Parathyroid adenoma (tissue), 2 donors: ENCODE measurements around the gene VILL.
"Not testable (repeated sequence)": the region's sequence is repeated elsewhere in the genome, so short reads cannot be mapped to it uniquely, and the experiment has no call there.

Source experiments
- H2AFZ ChIP-seq: fragments of 300-600 bp; sonication (generic); one replicate; pipeline ENCODE4 v1.7.0; 2017; ENCODE audit warnings: antibody characterized with exemption, mild to moderate bottlenecking
- H3K27ac ChIP-seq: fragments of 300-600 bp; sonication (generic); one replicate; pipeline ENCODE4 v1.7.0; 2017
- H3K27me3 ChIP-seq: fragments of 300-600 bp; sonication (generic); one replicate; pipeline ENCODE4 v1.7.0; 2017; ENCODE audit warnings: low read length; ENCODE audit not compliant: control insufficient read depth, insufficient read depth
- H3K36me3 ChIP-seq: fragments of 300-600 bp; sonication (generic); one replicate; pipeline ENCODE4 v1.7.0; 2017; ENCODE audit warnings: low read length; ENCODE audit not compliant: control insufficient read depth, insufficient read depth
- H3K4me1 ChIP-seq: fragments of 300-600 bp; sonication (generic); one replicate; pipeline ENCODE4 v1.7.0; 2017; ENCODE audit warnings: control low read depth
- H3K4me2 ChIP-seq: fragments of 300-600 bp; sonication (generic); one replicate; pipeline ENCODE4 v1.7.0; 2017; ENCODE audit warnings: low read length
- H3K4me3 ChIP-seq: fragments of 300-600 bp; sonication (generic); one replicate; pipeline ENCODE4 v1.7.0; 2017; ENCODE audit warnings: low read depth, low read length
- H3K79me2 ChIP-seq: fragments of 300-600 bp; sonication (generic); one replicate; pipeline ENCODE4 v1.7.0; 2017; ENCODE audit warnings: control low read depth
- H3K9ac ChIP-seq: fragments of 300-600 bp; sonication (generic); one replicate; pipeline ENCODE4 v1.7.0; 2017; ENCODE audit warnings: mild to moderate bottlenecking
- H3K9me3 ChIP-seq: fragments of 300-600 bp; sonication (generic); one replicate; pipeline ENCODE4 v1.7.0; 2017; ENCODE audit warnings: low read length; ENCODE audit not compliant: control insufficient read depth
- TF ChIP-seq, protein P1 (sequence below): fragments of 300-600 bp; sonication (generic); IDR thresholded peaks from one replicate; pipeline ENCODE4 v1.7.0; 2017; ENCODE audit warnings: antibody characterized with exemption, mild to moderate bottlenecking
- donor health status: primary hyperparathyroidism.

VILL gene

GRCh38 chr3:37987315-37987697, 3.3 kb upstream of the VILL start:
- Histone ChIP-seq H3K4me2 (no peak overlapping the region), H3K4me1 (no peaks in the 10 kb centered on the region), H3K4me3 (no peak overlapping the region), H3K27ac (no peak overlapping the region), H3K27me3 (no peaks in the 10 kb centered on the region), H3K9me3 (no peaks in the 10 kb centered on the region), H2AFZ (no peak overlapping the region), H3K79me2 (no peaks in the 10 kb centered on the region), H3K36me3 (no peaks in the 10 kb centered on the region), H3K9ac (no peak overlapping the region)
- TF ChIP-seq, protein P1, sequence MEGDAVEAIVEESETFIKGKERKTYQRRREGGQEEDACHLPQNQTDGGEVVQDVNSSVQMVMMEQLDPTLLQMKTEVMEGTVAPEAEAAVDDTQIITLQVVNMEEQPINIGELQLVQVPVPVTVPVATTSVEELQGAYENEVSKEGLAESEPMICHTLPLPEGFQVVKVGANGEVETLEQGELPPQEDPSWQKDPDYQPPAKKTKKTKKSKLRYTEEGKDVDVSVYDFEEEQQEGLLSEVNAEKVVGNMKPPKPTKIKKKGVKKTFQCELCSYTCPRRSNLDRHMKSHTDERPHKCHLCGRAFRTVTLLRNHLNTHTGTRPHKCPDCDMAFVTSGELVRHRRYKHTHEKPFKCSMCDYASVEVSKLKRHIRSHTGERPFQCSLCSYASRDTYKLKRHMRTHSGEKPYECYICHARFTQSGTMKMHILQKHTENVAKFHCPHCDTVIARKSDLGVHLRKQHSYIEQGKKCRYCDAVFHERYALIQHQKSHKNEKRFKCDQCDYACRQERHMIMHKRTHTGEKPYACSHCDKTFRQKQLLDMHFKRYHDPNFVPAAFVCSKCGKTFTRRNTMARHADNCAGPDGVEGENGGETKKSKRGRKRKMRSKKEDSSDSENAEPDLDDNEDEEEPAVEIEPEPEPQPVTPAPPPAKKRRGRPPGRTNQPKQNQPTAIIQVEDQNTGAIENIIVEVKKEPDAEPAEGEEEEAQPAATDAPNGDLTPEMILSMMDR, result no peak

DNA sequence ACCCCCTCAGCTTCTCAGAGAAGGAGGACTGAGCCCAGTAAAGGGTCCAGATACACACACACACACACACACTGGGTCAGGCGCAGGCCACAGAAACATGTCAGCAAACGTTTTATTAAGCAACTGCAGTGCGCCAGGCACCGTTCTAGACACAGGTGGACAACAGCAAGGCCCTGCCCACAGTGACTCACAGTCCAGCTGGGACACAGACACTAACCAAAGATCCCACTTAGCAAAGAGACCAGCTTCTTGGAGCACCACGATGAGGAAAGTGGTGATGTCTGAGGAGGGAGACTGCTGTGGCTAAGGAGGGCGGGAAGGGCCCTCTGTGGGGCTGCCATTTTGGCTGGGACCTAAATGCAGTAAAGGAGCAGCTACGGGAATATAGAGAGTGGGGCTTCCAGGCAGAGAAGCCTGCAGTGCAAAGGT, 2.8 kb upstream of the VILL start:
- H3K36me3 ChIP-seq, result no peaks in the 10 kb centered on the region
- no peak overlapping the region for H3K9ac ChIP-seq
- H3K4me2 ChIP-seq, result no peak overlapping the region
- H3K79me2 ChIP-seq, result no peaks in the 10 kb centered on the region
- no peak overlapping the region for H3K4me3 ChIP-seq
- H3K4me1 ChIP-seq, result no peaks in the 10 kb centered on the region
- no peaks in the 10 kb centered on the region for H3K27me3 ChIP-seq
- H2AFZ ChIP-seq, result no peak overlapping the region
- H3K9me3 ChIP-seq, result no peaks in the 10 kb centered on the region
- TF ChIP-seq, protein P1, result no peak
- no peak overlapping the region for H3K27ac ChIP-seq

DNA sequence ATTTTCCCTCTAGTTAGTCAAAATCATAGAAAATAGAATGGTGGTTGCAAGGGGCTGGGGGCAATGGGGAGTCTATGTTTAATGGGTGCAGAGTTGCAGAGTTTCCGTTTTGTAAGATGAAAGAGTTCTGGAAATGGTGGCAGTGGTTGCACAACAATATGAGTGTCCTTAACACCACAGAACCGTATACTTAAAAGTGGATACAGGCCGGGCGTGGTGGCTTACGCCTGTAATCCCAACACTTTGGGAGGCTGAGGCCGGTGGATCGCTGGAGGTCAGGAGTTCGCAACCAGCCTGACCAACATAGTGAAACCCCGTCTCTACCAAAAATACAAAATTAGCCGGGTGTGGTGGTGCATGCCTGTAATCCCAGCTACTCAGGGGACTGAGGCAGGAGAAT, 2.2 kb upstream of the VILL start:
- H3K27ac ChIP-seq, H2AFZ ChIP-seq, H3K4me2 ChIP-seq, H3K79me2 ChIP-seq, H3K36me3 ChIP-seq, H3K9me3 ChIP-seq, H3K27me3 ChIP-seq, H3K4me3 ChIP-seq, H3K4me1 ChIP-seq, H3K9ac ChIP-seq: not testable (repeated sequence)

- Histone ChIP-seq H3K27ac (no peak overlapping the region), H3K27me3 (no peaks in the 10 kb centered on the region), H3K79me2 (no peaks in the 10 kb centered on the region), H2AFZ (no peak overlapping the region), H3K4me1 (no peaks in the 10 kb centered on the region), H3K4me2 (no peak overlapping the region), H3K4me3 (no peak overlapping the region), H3K9ac (no peak overlapping the region), H3K9me3 (no peaks in the 10 kb centered on the region), H3K36me3 (no peaks in the 10 kb centered on the region)
- TF ChIP-seq, protein P1, result no peak
Observed at GRCh38 chr3:37988931-37989525, 1.6 kb upstream of the VILL start.

- H3K4me2 ChIP-seq, result no peak overlapping the region
- H3K4me3 ChIP-seq, result no peak overlapping the region
- no peaks in the 10 kb centered on the region for H3K79me2 ChIP-seq
- no peaks in the 10 kb centered on the region for H3K36me3 ChIP-seq
- H3K27ac ChIP-seq, result no peak overlapping the region
- H3K27me3 ChIP-seq, result no peaks in the 10 kb centered on the region
- no peaks in the 10 kb centered on the region for H3K4me1 ChIP-seq
- TF ChIP-seq, protein P1, result no peak
- no peak overlapping the region for H3K9ac ChIP-seq
- H2AFZ ChIP-seq, result no peak overlapping the region
- H3K9me3 ChIP-seq, result no peaks in the 10 kb centered on the region
Observed at GRCh38 chr3:37989821-37990480, 635 bp upstream of the VILL start.
